HG03135 (cell line): ENCODE data around the gene IGSF8.
"Not testable (repeated sequence)": the region's sequence is repeated elsewhere in the genome, so short reads cannot be mapped to it uniquely, and the experiment has no call there.

ENCODE experiments used
- ATAC-seq: cut with Tn5 transposase; IDR thresholded peaks from one replicate; pipeline ENCODE4 v1.9.1; 2021; ENCODE audit warnings: mild to moderate bottlenecking, moderate library complexity; ENCODE audit not compliant: unreplicated experiment

The IGSF8 gene

GRCh38 chr1:160127381-160127780 lies 29.0 kb upstream of the IGSF8 start:
- ATAC-seq = no peak

GRCh38 chr1:160126342-160126741 lies 27.9 kb upstream of the IGSF8 start:
- ATAC-seq = not testable (repeated sequence)

DNA sequence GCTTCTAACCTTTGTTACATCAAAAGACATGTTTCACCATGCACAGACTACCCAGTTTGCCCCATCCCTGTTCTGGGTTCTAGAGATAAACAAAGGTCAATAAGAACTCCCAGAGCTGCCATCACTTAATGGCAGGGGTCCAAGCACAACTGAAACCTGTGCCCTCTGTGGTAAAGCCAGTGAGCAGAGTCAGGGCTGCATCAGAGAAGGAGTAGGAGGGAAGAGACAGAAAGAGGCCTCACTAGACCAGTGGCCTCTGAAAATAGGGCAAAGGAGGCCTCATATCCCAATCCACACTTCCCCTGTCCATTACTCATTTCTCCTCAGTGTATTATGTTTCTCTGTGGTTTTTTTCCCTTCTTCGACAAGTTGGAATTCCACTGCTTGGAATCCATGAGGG lies 27.3 kb upstream of the IGSF8 start:
- no peak for ATAC-seq

- no peak for ATAC-seq
Observed at GRCh38 chr1:160124705-160125478, 26.5 kb upstream of the IGSF8 start.

- no peak for ATAC-seq
Observed at GRCh38 chr1:160123726-160124125, 25.3 kb upstream of the IGSF8 start.

GRCh38 chr1:160122978-160123495 lies 24.6 kb upstream of the IGSF8 start:
- no peak for ATAC-seq

GRCh38 chr1:160121388-160121787 lies 23.0 kb upstream of the IGSF8 start:
- ATAC-seq = no peak

DNA sequence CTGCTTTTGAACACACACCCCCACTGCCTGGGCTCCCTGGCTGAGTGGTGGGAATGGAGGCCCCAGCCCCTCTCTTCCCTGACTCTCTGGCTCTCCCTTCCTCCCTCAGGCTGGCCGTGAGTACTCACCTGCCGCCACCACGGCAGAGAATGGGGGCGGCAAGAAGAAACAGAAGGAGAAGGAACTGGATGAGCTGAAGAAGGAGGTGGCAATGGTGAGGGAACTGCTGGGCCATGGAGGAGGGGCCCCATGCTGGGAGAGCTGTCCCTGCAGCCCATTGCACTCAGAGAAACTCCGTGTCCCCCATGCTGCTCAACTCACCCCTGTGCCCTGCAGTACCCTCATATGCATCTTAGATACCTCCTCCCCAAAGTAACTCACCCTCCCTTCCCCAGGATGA lies 22.4 kb upstream of the IGSF8 start:
- ATAC-seq = no peak

GRCh38 chr1:160118928-160119327 lies 20.5 kb upstream of the IGSF8 start:
- ATAC-seq = no peak

DNA sequence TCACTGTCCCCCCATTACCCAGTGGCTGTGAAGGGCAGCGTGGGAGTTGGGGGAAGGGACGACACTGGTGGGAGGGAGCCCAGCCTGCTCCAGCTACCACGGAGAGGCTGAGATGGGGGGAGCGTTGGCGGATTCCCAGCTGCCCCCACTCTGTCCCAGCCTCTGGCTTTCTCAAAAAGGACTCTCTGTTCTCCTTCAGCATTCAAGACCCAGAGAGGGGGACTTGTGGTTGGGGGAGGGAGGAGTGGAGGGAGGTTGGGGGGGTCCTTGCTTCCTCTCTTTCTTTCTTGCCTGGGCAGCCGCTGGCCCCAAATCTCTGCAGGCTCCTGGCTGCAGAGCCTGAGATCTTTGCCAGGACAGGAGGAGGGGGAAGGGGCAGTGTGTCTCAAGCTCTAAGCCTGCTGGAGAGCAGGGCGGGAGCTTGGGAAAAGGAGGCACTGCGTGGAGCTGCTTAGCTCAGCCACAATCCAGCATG lies 19.3 kb upstream of the IGSF8 start:
- no peak for ATAC-seq

GRCh38 chr1:160117300-160117699 lies 18.9 kb upstream of the IGSF8 start:
- ATAC-seq = no peak

DNA sequence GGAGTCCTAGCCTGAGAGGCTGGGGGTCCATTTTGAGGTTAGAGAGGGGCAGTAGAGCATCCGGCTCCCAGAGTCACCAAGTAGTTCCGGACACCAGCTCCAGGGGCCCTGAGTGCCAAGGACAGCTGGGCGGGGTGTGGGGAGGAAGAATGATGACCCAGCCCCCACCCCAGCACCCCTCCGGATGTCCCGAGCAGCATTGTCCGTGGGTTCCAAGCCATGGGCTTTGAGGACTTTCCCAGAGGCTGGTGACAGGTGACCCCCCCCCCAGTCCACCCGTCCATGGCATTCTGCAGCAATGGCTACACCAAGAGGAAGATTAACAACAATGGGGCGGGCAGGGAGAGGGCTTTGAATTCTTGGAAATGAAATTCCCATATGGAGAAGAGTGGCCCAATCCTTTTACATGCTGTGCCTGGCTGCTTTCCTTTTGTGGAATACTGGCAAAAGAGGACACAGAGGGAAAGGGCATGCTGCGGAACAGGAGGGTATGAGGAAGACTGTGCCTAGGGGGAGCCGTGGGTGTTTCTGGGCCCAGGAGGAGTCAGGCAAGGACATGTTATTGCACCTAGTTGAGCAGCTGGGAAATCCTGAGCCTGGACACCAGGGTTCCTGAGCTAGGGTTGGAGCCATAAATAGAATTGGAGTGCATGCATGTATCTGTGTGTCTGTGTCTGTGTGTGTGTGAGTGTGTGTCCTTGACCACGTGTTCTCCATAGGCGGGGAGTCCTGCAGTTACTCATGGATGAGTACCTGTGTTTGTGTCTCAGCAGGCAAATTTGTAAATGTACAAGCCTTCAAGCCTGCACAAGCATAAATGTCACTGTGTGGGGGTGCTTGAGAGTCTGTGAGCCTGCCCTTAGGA lies 18.1 kb upstream of the IGSF8 start:
- ATAC-seq = no peak

DNA sequence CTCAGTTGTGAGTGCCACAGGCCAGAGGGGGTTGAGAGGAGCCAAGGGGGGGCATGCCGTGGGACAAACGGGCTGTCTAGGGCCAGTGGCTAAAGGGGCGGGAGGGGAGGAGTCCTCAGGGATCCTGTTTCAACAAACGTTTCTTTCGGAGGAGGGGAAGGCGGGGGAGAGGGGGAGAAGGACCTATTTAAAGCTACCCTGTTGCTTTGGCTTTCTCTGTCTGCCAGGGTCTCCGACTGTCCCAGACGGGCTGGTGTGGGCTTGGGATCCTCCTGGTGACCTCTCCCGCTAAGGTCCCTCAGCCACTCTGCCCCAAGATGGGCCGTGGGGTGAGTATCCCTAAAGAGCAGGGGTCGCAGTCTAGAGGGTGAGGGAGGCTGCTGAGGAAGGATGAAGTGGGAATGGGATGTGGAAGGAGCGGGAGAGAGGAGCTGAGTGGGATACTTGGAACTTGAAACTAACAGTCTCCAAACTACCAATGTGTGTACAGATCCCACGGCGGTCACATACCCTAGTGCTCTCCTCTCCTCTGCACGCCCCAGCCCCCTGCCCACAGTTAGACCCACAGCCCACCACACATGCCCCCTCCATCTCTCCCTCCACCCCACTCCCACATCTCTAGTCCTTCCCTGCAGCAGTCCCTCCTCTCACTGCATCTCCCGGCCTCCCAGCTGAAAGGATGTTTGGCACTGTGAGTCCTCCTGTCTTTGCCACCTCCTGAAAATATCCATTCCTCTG lies 17.3 kb upstream of the IGSF8 start, which contains the start of gene ATP1A2:
Gene ATP1A2 (plus strand): TSS at position 215 of the 738 bp plus-strand sequence. CDS start 103 bp downstream, at position 318.
- ATAC-seq = no peak

- ATAC-seq = no peak
Observed at GRCh38 chr1:160114085-160114484, 15.7 kb upstream of the IGSF8 start.

DNA sequence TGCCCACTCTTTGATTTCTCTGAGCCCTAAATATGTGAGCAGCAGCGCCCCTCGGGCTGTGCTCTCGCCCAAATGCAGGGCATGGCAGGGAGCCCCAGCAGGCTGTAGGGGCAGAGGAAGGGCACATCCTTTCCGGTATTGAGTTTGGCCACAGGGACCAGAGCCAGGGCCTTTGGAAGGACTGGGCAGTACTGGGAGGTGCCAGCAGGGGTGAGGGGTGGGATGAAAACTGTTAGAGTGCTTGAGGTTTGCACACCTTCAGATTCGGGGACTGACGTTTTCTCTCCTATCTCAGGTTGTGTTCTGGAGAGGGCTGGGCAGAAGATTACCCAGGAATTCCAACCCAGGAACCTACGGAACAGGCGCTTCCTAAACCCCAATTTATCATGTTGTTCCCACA lies 15.0 kb upstream of the IGSF8 start:
- ATAC-seq = no peak

GRCh38 chr1:160112357-160112756 lies 13.9 kb upstream of the IGSF8 start:
- ATAC-seq = no peak

DNA sequence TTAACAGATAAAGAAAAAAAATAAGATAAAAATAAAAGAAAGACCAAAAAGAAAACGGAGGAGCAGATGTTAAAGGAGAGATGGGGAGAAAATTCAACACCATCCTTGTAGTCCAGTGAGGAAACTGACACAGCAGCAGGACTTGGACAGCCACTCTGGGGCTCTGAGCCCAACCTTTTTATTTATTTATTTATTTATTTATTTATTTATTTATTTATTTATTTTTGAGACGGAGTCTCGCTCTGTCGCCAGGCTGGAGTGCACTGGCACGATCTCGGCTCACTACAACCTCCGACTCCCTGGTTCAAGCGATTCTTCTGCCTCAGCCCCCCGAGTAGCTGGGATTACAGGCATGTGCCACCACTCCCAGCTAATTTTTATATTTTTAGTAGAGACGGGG lies 13.0 kb upstream of the IGSF8 start:
- not testable (repeated sequence) for ATAC-seq

GRCh38 chr1:160109686-160110085 lies 11.3 kb upstream of the IGSF8 start:
- no peak for ATAC-seq

GRCh38 chr1:160108888-160109662 lies 10.7 kb upstream of the IGSF8 start:
- ATAC-seq = no peak

- no peak for ATAC-seq
Observed at GRCh38 chr1:160107512-160107911, 9.1 kb upstream of the IGSF8 start.
